Heart left ventricle (tissue), 13 donors: Measurements from ENCODE around the gene NCOR1.

Experiments
- POLR2A ChIP-seq, 2 donors: fragments of 450-650 bp; IDR thresholded peaks; one replicate each; pipeline ENCODE4 v1.6.1; 2017; ENCODE audit warnings: antibody characterized with exemption in 2 of 2, mild to moderate bottlenecking in 2 of 2, moderate library complexity in 2 of 2
- TF ChIP-seq, protein P1 (sequence below), 12 donors: fragments of 200-600 bp; sonication (generic) in 4 of 12; IDR thresholded peaks; one replicate each; pipeline versions ENCODE4 v1.5.0 to v1.8.0; 2018 to 2022; ENCODE audit warnings: antibody characterized with exemption in 12 of 12, mild to moderate bottlenecking in 5 of 12
- donor health status: ischemic (EF 13 %, LVEDD 7.1; RV severe dilation, severe dysfunction).
- donor health status: DM: no; HTN: yes; CAD: no.
- donor health status: DM: no; HTN: no; CAD: no.
- donor health status: ischemic (EF 25% LVEDD 6.9; RV normal size, moderate dysfunction).
- donor health status: ischemic (EF 25% LVEDD 5.7; RV mildly dilated, moderate dysfunction).
- donor health status: ischemic (EF 35%, LVEDD 5.7; RV mildly dilated, moderate dysfunction).
- donor health status: nonischemic (EF 11% LVEDD 7.7; RV severe dilation, severe dysfunction).
- donor health status: DM: yes; HTN: yes; CAD: no.
- donor health status: PGD.
- donor health status: ischemic (EF 29% LVEDD 5.4; RV normal size, mild dysfunction).
- donor health status: nonischemic (EF 23%, LVEDD 6.1; RV moderate dilation, normal function).

DNA sequence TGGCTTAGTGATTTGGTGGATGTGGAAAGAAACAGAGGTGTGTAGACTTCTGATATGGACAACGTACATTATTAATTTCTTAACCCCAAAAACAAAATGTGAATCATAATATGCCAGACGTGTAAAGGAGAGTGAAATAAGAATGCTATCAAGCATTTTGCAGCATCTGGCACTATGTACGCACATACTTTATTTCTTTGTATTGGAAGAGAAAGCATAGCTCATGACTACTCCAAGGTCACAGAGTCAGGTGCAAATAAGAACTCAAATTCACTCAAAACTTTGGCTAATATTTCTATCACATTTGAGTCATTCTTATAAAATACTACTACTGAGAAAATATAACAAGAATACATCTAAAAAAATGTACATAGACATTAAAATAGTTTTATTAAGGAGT, 140.9 kb downstream of the NCOR1 start:
- TF ChIP-seq, protein P1, sequence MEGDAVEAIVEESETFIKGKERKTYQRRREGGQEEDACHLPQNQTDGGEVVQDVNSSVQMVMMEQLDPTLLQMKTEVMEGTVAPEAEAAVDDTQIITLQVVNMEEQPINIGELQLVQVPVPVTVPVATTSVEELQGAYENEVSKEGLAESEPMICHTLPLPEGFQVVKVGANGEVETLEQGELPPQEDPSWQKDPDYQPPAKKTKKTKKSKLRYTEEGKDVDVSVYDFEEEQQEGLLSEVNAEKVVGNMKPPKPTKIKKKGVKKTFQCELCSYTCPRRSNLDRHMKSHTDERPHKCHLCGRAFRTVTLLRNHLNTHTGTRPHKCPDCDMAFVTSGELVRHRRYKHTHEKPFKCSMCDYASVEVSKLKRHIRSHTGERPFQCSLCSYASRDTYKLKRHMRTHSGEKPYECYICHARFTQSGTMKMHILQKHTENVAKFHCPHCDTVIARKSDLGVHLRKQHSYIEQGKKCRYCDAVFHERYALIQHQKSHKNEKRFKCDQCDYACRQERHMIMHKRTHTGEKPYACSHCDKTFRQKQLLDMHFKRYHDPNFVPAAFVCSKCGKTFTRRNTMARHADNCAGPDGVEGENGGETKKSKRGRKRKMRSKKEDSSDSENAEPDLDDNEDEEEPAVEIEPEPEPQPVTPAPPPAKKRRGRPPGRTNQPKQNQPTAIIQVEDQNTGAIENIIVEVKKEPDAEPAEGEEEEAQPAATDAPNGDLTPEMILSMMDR (IDR thresholded peaks at IDR 0.05): no peak
- no peak for TF ChIP-seq POLR2A (IDR thresholded peaks at IDR 0.05)
